Measurements from ENCODE around the gene SAP30L.
A peak's percentile ranks its signal among the peaks of the same experiment; 100 is the strongest.

Gene SAP30L, protein sequence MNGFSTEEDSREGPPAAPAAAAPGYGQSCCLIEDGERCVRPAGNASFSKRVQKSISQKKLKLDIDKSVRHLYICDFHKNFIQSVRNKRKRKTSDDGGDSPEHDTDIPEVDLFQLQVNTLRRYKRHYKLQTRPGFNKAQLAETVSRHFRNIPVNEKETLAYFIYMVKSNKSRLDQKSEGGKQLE

DNA sequence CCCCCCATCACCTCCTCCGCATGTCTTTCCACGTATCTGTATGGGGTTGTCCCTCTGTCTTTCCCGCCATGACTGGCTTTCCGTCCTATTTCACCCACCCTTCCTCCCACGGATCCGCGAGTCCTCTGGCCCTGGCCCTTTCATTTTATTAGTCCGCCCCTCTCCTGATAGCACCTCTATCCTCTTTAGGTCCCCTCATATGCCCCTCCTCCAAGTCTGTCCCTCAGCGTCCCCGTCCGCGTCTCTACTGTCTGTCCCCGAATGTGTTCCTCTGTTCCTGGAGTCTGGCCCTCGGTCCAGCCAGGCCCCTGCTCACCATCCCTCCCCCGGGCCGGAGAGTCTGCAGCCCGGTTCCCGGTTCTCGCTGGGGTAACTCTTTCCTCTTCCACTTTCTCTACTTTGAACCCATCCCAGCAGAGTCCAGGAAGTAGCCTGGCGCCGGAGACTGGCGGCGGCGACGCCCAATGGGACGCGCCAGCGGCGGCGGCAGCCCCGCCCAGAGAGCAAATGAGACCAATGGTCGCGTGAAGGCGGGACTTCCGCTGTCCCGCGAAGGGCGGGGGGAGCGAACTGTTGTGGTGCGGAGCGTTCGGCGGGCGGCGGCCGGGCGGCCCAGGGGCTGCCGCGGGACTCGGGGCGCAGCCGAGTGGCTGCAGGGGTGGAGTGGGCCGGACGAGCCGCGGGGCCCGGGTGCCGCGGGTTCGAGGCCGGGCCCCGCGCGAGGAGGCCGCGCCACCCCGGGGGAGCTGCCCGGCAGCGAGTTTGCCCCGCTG lies at the start of gene SAP30L:
Gene SAP30L (plus strand): TSS at position 576 of the 773 bp plus-strand sequence. CDS start 608 bp downstream, outside the sequence.
- DNase-seq (ENCODE audit: low read depth), result peak; percentile 92

DNA sequence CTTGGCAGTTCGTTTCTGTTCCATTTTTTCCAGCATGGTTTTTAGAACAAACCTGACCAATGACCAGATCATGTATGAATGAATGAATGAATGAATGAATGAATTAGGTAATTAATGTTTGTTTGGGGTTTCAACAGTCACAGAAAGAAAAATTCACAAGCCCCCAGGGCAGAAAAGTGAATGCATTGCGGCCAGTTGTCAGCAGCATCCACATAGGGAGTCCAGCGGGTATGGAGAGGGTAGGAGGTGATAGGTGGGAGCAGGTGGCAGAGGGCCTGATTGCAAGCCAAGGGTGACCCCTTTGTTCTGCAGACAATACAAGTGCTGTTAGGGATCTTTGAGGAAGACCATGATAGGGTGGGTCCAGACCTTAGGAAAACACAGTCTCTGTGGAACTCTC lies 49.7 kb upstream of the SAP30L start:
- no peak for DNase-seq (ENCODE audit: low read depth)

DNA sequence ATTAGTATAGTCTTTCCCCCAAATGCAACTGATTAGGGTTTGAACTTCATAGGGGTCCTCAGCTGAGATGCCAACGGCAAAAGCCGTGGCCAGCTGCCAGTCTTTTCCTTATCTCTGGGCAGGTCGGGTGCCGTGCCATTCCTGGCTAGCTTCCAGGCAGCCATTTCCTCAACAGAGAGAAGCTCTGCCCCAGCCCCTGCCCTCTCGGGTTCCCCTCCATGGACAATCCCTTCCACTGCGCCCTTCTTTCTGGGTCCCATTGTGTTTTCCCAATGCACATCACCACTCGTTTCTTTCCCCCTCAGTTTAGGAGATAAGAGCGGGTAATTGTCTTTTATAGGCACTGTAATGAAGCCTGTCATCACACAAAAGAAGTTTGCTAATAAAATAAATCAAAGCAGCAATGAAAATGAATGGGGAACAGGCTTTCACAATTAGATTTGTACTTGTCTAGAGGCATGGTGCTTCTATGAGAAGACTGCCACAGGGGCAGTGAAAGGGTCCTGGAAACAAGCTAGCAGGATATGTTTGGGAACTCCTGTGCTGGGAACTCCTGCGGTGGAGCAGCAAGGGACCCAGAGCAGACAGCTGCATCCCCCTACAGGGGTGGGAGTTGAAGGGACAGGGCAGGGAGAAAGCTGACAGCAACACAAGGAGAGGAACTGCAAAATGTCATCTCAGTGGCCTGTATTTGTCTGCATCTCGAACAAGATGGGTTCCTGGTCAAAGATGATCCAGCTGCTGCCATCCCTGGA lies 48.0 kb upstream of the SAP30L start:
- DNase-seq (ENCODE audit: low read depth), result no peak

DNA sequence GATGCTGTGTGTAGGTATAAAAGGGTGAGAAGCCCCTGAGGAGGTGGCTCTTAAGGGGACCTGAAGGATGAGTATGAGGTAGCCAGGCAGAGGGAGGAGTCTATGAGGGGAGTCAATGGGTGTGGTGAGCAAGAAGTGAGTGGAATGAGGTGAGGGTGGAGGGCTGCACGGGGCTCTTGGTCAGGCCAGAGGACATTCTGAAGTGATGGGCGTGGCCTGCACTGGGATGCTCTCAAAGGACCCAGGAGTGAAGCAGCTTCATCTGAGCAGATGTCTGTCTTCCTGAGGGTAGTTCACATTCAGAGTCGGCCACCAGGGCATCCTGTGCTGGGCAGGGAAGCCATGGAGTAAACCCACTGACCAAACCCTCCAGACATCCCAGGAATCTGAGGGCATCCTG lies 45.1 kb upstream of the SAP30L start:
- DNase-seq (ENCODE audit: low read depth), result no peak

DNA sequence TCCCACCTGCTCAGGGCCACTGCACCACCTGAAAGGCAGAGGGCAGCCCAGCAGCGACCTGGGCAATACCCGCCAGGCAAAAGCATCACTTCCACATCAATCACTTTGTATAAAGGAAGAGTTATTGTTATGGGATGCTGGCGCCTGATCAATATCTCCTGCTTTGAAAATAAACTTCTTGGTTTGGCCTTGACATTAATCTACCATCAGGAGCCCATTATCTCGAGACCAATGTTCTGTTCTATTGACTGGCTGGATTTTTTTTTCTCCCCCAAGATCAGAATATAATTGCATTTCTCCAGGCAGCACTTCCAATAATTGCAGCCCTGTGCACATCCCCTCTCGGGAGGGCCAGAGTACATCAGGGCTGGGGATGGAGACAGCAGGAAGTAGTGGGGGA lies 44.4 kb upstream of the SAP30L start:
- DNase-seq (ENCODE audit: low read depth), result no peak

DNA sequence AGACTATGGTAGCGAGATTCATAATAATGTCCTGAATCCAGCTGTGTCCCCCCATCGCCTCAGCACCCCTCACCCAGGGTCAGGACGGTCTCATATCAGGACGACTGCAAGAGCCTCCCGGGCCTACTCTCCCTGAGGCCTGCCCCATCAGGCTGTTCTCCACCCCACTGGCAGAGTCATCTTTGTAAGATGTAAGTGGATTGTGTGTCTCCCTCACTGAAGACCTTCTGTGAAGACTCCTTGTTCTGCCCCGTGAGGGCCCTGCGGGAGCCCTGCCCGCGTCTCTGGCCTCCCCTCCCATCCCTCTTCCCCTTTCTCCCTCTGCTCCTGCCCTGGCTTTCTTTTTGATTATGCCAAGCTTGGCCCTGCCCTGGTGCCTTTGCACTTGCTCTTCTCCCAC lies 43.9 kb upstream of the SAP30L start:
- no peak for DNase-seq (ENCODE audit: low read depth)

DNA sequence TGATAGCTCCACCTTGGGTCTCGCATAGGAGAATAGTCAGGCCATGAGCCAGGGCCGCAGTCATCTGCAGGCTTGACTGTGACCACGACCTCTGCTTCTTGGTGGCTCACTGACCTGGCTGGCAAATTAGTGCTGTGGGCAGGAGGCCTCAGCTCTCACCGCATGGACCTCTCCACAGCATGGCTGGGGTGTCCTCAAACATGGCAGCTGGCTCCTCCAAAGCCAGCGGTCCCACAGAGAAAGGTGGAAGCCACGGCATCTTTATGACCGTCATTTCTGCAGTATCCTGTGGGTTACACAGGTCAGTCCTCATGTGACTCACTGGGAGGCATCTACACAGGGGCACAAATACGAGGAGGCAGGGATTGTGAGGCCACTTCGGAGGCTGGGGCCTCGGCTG lies 43.2 kb upstream of the SAP30L start:
- DNase-seq (ENCODE audit: low read depth), result no peak

DNA sequence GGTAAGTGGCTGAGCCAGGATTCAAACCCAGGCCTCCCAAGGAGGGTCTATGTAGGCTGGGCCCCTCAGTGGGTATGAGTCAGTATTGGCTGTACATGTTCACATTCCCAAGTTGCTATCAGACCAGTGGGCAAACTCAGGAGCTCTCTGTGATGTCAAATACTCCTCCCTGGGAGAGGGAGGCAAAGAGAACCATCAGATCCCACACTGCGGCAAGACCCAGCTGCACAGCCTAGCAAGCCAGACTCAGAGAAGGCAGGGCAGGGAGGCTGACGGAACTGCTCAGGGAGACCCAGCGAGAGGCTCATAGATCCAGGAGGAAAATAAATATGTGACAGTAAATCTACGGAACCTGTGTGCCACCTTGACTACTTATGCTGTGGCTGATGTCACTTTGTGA lies 42.6 kb upstream of the SAP30L start:
- no peak for DNase-seq (ENCODE audit: low read depth)

DNA sequence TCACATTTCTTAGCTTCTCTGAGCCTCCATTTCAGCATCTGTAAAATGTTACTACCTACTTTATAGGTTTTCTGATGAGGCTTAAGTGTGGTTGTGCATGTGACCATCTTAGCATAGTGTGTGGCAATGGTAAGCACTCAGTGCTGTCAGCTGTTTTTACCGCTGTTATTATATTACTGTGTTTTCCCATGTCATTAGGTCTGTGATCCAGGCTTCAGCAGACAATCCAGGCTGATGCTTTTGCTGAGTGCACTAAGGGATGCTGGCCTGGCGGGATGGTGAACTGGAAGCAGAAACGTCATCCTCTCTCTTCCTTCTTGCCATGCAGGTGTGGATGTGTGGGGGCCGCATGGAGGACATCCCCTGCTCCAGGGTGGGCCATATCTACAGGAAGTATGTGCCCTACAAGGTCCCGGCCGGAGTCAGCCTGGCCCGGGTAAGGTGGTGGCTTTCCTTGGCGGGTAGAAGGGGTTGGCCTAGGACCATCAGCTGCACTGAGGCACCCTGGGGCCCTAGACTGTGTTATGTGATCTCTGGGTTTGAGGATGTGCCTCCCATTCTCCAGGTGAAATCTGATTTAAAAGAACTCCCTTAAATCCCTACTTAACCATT lies 41.9 kb upstream of the SAP30L start:
- DNase-seq (ENCODE audit: low read depth), result no peak

DNA sequence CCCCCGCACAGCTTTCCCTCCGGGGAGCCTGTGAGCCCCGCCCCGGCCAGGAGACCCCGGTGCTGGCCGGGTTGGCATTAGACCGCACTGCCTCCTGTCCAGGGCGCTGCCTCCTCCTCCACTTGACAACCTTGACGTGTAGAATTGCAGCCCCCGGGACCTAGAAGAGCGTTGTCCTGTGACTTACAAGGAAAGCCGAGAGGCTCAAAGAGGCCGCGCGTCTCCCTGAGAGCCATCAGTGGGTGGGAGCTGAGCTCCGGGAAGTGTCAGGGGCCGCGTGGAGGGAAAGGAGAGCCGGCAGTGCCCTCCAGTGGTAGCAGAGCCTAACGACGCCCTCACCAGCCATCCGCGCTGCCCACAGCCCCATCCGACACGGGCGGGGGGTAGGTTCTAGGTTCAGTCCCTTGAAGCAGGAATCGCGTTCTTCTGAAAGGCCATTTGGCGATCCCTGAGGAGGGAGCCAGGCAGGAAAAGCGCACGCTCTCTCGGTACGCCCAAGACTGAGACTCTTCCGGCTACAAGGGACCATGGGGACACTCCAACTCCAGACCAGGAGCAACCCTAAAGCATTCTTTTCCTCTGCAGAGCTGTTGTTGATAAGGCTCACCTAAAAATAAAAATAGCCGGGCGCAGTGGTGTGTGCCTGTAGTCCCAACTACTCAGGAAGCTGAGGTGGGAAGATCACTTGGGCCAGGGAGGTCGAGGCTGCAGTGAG lies 40.6 kb upstream of the SAP30L start:
- peak; percentile 51 for DNase-seq (ENCODE audit: low read depth)

DNA sequence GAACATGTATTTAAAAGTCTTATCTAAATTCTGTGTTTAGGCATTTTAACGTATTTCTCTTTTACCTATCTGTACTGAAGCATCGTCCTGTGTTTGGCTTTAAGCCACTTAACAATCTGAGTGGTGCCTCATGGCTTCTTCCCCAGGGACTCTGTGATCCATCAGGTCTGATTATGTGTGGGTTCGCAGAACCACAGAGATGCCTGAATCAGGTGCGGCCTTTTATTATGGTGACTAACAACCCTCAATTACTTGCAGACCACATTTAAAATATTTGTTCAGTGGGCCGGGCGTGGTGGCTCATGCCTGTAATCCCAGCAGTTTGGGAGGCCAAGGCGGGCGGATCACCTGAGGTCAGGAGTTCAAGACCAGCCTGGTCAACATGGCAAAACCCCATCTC lies 39.6 kb upstream of the SAP30L start:
- DNase-seq (ENCODE audit: low read depth), result no peak

DNA sequence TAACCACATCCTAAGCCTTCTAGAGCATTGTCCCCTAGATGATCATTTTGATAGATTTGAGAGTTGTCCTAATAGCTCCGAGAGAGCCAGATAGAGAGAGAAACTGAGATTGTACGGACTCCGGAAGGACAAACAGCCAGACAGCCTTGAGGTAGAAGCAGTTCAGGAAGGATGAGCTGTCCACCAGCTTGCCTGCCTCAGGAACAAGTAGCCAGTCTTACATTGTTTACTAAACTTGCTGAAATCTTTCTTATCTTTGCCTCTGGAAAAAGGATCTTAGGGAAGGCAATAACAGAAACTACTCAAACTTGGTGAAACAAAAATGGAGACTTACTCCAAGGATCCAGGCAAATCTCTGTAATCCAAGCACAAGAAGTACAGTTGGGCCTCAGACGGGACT lies 39.0 kb upstream of the SAP30L start:
- DNase-seq (ENCODE audit: low read depth), result no peak

DNA sequence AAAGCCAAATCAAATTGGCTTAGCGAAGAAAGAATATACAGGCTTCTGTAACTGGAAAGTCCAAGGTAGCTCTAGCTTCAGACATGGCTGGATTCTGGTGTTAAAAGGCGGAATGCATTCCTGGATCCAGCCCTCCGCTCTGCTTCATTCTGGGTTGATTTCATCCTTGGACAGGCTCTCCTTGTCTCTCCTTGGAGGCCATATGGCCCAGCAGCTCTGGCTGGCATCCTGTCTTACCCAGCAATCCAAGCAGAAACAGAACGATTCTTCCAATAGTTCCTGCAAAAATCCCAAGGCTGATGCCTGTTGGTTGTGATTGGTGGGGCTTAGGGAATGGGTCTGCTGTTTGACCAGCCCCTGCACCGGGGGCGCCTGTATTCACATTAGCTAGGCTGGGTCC lies 37.0 kb upstream of the SAP30L start:
- no peak for DNase-seq (ENCODE audit: low read depth)

DNA sequence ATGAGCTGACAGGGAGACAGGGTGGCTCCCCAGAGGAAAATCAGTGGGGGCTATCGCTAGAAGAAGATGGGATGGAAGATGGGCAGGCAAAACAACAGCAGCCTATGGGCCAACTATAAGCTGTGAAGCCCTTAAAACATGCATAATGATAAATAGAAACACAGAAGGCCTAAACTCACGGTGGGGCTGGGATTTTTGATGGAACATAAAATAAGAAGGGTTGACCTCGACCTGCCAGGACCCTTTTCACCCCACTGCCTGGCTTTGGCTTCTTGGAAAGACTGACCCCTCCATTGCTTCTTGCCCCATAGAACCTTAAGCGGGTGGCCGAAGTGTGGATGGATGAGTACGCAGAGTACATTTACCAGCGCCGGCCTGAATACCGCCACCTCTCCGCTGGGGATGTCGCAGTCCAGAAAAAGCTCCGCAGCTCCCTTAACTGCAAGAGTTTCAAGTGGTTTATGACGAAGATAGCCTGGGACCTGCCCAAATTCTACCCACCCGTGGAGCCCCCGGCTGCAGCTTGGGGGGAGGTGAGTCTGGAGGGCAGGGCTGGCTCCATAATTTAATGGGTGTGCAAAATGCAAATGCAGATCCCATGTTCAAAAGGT lies 36.5 kb upstream of the SAP30L start:
- no peak for DNase-seq (ENCODE audit: low read depth)

DNA sequence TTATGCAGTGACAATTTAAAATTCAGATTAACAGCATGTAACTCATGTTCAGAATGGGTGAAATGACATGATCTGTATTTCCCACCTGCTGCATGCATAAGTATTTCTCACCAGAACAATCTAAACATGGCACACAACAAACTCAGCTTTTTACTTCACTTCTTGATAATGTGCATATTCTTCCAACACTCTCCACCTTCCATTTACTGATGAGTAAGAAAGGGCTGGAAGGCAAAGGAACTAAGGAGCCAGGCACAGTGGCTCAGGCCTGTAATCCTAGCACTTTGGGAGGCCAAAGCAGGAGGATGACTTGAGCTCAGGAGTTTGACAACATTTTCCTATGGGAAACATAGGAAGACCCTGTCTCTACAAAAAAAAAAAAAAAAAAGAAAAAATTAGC lies 35.8 kb upstream of the SAP30L start:
- DNase-seq (ENCODE audit: low read depth), result no peak

DNA sequence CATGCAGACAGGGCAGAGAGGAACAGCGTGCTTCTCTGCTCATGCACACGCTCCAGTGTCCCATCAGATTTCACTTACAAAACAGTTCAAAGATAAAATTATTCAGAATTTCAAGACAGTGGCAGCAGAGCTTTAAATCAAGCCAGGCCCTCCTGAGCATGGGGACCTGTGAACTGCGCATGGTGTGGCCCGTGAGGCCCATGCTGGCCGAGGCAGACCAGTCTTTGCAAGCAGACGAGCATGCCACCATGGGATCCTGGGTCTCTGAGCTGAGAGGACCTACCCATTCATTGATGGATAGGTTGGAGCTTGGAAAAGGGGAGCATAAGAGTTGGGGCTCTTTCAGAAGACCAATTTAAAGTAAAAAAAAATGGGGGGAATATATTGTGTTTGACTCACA lies 35.0 kb upstream of the SAP30L start:
- no peak for DNase-seq (ENCODE audit: low read depth)

DNA sequence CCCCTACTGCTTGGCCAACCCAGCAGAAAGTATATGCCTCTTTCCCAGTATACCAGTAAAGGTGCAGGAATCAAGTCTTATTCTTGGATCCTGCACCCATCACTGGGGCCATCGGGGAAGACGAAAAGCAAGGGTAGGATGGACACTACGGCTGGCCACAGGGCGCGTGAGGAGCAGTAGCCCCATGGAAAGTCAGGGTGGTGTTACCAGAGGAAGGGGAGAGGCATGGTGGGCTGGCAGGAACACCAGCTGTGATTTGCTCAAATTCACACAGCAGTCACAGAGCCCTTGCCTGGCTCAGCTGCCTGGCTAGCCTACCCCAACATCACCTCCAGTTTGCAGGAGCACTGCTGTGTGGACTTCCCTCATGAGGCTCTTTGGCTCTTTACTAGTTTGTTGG lies 34.5 kb upstream of the SAP30L start:
- no peak for DNase-seq (ENCODE audit: low read depth)

DNA sequence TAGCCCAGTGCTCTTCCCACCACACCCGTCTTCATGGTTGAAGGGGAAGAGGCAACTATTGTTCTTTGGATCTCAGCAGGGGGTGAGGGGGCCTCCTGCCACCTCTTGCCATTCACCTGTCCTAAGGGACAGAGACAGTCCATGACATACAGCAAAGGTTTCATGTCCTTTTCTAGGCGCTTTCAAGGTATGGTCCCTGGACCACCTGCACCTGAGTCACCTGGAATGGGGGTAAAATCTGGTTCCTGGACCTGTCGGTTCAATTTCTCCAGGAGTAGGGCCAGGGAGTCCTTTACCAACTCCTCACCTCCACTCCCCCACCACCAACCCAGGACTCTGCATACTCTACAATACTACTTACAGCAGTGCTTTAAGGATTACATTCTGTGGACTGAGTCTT lies 33.5 kb upstream of the SAP30L start:
- no peak for DNase-seq (ENCODE audit: low read depth)

DNA sequence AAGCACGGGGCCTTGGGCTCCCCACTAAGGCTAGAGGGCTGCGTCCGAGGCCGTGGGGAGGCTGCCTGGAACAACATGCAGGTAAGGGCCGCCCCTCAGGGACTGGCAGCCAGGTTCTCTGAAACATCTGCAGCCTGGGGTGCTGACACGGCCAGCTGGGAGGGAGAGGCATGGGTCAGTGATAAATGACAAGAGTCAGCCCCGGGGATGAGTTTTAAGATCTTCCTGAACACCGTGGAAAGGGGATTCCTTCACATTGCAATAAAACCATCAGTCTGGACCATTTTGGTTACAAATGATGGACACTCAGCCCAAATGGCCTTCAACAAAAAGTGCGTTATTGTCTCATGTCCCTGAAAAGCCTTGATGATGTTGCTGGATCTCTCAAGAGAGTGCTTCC lies 32.9 kb upstream of the SAP30L start:
- no peak for DNase-seq (ENCODE audit: low read depth)

DNA sequence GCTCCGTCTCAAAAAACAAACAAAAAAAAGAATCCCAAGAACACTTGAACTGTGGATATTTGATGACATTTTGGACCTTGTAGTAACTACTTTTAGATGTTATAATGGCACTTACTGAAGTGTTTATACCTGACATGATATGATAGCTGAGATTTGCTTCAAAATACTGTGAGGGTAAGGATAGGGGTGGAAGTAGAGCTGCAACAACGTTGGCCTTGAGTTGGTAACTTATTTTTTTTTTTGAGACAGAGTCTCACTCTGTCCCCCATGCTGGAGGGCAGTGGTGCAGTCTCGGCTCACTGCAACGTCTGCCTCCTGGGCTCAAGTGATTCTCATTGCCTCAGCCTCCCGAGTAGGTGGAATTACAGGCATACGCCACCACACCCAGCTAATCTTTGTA lies 30.7 kb upstream of the SAP30L start:
- DNase-seq (ENCODE audit: low read depth), result no peak

DNA sequence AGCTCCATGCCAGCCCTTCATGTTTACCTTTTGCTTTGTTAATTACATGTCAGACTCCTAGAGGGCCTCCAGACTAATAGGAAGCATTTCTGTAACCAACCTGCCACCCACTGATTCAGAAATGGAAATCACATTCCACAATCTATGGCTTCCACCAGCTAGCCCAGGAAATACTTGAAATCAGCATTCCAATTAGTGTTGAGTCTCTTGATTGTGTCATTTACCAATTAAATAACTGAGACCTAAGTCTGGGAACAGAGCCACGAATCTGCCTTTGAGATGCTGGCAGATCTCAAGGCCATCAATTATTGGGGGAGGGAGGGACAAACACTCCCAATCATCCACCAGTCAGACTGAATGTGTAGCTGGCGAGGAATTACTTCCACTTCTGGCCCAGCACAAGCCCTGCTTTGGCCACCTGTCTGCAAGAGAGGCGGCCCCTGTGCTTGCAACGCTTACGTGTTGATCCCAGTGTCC lies 27.4 kb upstream of the SAP30L start:
- DNase-seq (ENCODE audit: low read depth), result no peak

DNA sequence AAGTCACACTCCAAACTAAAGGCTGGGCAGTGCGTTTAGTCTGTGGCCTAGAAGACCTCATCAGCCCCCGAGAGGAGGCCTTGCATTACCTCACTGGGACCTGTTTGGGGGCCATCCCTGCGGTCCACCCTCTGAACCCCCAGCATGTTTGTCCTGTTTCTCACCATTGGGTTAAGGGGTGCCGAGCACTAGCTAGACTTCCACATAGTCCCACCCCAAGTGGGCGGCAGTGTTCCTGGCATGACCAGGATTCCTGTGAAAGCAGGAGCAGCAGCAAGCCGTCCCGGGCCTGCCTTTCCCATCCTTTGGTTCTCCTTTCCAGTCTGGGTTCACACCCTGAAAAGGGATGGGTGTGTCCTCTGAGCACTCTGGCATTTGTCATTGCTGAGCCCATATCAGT lies 26.6 kb upstream of the SAP30L start:
- DNase-seq (ENCODE audit: low read depth), result no peak
